ENCODE measurements around the gene FEZF2.

DNA sequence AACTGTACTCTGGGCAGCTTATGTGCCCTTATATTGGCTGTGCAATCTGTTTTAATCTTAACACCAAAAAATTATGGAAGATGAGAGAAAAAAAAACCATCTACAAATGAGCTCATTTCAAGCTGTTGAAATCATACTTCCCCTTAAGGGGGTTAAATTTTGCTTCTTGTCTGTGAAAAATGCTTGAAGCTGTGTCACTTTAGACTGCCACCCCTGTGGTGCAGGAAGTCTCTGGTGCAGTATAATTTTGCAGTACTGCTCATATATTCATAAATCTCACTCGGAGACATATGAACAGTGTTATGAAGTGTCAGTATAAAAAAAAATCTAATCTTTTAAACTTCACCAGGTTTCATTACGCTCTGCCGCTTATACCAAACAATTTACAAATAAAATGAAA is 30.4 kb upstream of the FEZF2 start:
- TF ChIP-seq CTCF (IDR thresholded peaks at IDR 0.05) (no peak), EP300 (IDR thresholded peaks at IDR 0.05; ENCODE audit: low read depth) (no peak)
